Transverse colon (tissue), 4 donors: ENCODE measurements around the gene CRY1.

Experiments used
- CTCF ChIP-seq, 5 experiments: fragments of 200-600 bp in 3 of 5; fragments of 450-650 bp in 2 of 5; sonication (generic) in 3 of 5; IDR thresholded peaks; 1 replicate in 2 of 5; 2 replicates in 3 of 5; pipeline ENCODE4 v1.5.1; 2016 to 2017; ENCODE audit warnings: antibody characterized with exemption in 5 of 5, inconsistent platforms in 3 of 5, mild to moderate bottlenecking in 2 of 5, moderate library complexity in 1 of 5
- POLR2AphosphoS5 ChIP-seq, 3 donors: sonication (generic); formaldehyde crosslinking; IDR thresholded peaks; one replicate each; pipeline ENCODE4 v1.6.1; 2016; ENCODE audit warnings: antibody characterized with exemption in 3 of 3

- TF ChIP-seq CTCF (IDR thresholded peaks at IDR 0.05) (no peak), POLR2AphosphoS5 (IDR thresholded peaks at IDR 0.05) (no peak)
Observed at GRCh38 chr12:107029081-107029480, 64.3 kb downstream of the CRY1 start.
